Measurements from ENCODE around the gene CRNN.
A peak's percentile ranks its signal among the peaks of the same experiment; 100 is the strongest.

- TF ChIP-seq ZNF302 (CRISPR knock-in tag; IDR thresholded peaks at IDR 0.05) (no peak), CTCF (IDR thresholded peaks at IDR 0.05) (peak; percentile 69), BHLHE40 (IDR thresholded peaks at IDR 0.05; ENCODE audit: low read depth, low read length) (no peak), RAD21 (conservative IDR thresholded peaks at IDR 0.05 in 1 of 2, IDR thresholded peaks at IDR 0.05 in 1 of 2) (no peak; a peak in 1 of 5 replicates), MYC (IDR thresholded peaks at IDR 0.05; ENCODE audit: borderline replicate concordance, low read length) (no peak), EP300 (IDR thresholded peaks at IDR 0.05) (no peak), POLR2A (IDR thresholded peaks at IDR 0.05; ENCODE audit: low read length) (no peak), PHF8 (IDR thresholded peaks at IDR 0.05; ENCODE audit: borderline replicate concordance, low read depth) (no peak), CHD2 (IDR thresholded peaks at IDR 0.05; ENCODE audit: low read length, partially characterized antibody) (no peak), SREBF2 (IDR thresholded peaks at IDR 0.05) (no peak)
Observed at GRCh38 chr1:152459596-152460528, 45.8 kb upstream of the CRNN start.

All from A549 (cell line).